WTC11 (cell line): Measurements from ENCODE around the gene MAML3.

Experiments used
- FOXK1 ChIP-seq: sonication (generic); formaldehyde crosslinking; IDR thresholded peaks from 2 replicates; pipeline ENCODE4 v1.8.0; 2022; ENCODE audit warnings: mild to moderate bottlenecking, moderate library complexity, missing genetic modification reagents
- KAT7 ChIP-seq: sonication (generic); formaldehyde crosslinking; IDR thresholded peaks from 2 replicates; pipeline ENCODE4 v1.8.1; 2023; ENCODE audit warnings: missing genetic modification reagents, mild to moderate bottlenecking, borderline replicate concordance
- NR2C2 ChIP-seq: sonication (generic); formaldehyde crosslinking; IDR thresholded peaks from 2 replicates; pipeline ENCODE4 v1.8.0; 2022; ENCODE audit warnings: mild to moderate bottlenecking, missing genetic modification reagents
- TF ChIP-seq, protein P1 (sequence below): sonication (generic); formaldehyde crosslinking; IDR thresholded peaks from 2 replicates; pipeline ENCODE4 v1.8.1; 2022; ENCODE audit warnings: low read depth, missing genetic modification reagents, borderline replicate concordance
- TF ChIP-seq, protein P2 (sequence below): fragments of 200-600 bp; IDR thresholded peaks from 2 replicates; pipeline ENCODE4 v1.8.0; 2022; ENCODE audit warnings: antibody characterized with exemption
- TF ChIP-seq, protein P3 (sequence below): sonication (generic); formaldehyde crosslinking; IDR thresholded peaks from 2 replicates; pipeline ENCODE4 v1.8.0; 2022; ENCODE audit warnings: missing genetic modification reagents

DNA sequence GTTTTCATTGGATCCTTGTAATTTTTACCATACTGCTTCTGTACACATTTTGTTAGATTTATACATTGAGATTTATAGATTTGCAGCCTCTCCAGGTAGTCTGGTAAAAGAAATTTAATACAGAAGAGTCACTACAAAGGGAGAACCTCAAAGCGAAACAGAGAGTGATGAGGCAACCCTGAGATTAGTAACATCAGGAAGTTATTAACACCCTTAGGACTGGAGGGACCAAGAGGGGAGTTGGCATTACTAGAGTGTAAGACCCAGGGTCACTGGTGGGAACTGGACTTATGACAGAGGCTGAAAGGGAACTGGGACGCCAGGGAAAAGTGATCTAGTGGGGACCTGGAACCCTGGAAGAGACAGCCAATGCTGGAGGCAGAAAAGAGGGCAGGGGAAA lies 20.6 kb upstream of the MAML3 start:
- TF ChIP-seq, protein P1, sequence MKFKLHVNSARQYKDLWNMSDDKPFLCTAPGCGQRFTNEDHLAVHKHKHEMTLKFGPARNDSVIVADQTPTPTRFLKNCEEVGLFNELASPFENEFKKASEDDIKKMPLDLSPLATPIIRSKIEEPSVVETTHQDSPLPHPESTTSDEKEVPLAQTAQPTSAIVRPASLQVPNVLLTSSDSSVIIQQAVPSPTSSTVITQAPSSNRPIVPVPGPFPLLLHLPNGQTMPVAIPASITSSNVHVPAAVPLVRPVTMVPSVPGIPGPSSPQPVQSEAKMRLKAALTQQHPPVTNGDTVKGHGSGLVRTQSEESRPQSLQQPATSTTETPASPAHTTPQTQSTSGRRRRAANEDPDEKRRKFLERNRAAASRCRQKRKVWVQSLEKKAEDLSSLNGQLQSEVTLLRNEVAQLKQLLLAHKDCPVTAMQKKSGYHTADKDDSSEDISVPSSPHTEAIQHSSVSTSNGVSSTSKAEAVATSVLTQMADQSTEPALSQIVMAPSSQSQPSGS (CRISPR knock-in tag), result no peak
- TF ChIP-seq NR2C2 (CRISPR knock-in tag) (no peak), KAT7 (CRISPR knock-in tag) (no peak), FOXK1 (CRISPR knock-in tag) (no peak)
- TF ChIP-seq, protein P2, sequence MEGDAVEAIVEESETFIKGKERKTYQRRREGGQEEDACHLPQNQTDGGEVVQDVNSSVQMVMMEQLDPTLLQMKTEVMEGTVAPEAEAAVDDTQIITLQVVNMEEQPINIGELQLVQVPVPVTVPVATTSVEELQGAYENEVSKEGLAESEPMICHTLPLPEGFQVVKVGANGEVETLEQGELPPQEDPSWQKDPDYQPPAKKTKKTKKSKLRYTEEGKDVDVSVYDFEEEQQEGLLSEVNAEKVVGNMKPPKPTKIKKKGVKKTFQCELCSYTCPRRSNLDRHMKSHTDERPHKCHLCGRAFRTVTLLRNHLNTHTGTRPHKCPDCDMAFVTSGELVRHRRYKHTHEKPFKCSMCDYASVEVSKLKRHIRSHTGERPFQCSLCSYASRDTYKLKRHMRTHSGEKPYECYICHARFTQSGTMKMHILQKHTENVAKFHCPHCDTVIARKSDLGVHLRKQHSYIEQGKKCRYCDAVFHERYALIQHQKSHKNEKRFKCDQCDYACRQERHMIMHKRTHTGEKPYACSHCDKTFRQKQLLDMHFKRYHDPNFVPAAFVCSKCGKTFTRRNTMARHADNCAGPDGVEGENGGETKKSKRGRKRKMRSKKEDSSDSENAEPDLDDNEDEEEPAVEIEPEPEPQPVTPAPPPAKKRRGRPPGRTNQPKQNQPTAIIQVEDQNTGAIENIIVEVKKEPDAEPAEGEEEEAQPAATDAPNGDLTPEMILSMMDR, result no peak
- TF ChIP-seq, protein P3, sequence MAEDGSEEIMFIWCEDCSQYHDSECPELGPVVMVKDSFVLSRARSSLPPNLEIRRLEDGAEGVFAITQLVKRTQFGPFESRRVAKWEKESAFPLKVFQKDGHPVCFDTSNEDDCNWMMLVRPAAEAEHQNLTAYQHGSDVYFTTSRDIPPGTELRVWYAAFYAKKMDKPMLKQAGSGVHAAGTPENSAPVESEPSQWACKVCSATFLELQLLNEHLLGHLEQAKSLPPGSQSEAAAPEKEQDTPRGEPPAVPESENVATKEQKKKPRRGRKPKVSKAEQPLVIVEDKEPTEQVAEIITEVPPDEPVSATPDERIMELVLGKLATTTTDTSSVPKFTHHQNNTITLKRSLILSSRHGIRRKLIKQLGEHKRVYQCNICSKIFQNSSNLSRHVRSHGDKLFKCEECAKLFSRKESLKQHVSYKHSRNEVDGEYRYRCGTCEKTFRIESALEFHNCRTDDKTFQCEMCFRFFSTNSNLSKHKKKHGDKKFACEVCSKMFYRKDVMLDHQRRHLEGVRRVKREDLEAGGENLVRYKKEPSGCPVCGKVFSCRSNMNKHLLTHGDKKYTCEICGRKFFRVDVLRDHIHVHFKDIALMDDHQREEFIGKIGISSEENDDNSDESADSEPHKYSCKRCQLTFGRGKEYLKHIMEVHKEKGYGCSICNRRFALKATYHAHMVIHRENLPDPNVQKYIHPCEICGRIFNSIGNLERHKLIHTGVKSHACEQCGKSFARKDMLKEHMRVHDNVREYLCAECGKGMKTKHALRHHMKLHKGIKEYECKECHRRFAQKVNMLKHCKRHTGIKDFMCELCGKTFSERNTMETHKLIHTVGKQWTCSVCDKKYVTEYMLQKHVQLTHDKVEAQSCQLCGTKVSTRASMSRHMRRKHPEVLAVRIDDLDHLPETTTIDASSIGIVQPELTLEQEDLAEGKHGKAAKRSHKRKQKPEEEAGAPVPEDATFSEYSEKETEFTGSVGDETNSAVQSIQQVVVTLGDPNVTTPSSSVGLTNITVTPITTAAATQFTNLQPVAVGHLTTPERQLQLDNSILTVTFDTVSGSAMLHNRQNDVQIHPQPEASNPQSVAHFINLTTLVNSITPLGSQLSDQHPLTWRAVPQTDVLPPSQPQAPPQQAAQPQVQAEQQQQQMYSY (CRISPR knock-in tag), result no peak
